ENCODE data around the gene ADGRG2.
"Not testable (repeated sequence)": the region's sequence is repeated elsewhere in the genome, so short reads cannot be mapped to it uniquely, and the experiment has no call there.

Gene ADGRG2

GRCh38 chrX:19086102-19086772 lies 36.0 kb downstream of the ADGRG2 start:
- no peak for ATAC-seq

- ATAC-seq = no peak
Observed at GRCh38 chrX:19085666-19086065, 36.6 kb downstream of the ADGRG2 start.

DNA sequence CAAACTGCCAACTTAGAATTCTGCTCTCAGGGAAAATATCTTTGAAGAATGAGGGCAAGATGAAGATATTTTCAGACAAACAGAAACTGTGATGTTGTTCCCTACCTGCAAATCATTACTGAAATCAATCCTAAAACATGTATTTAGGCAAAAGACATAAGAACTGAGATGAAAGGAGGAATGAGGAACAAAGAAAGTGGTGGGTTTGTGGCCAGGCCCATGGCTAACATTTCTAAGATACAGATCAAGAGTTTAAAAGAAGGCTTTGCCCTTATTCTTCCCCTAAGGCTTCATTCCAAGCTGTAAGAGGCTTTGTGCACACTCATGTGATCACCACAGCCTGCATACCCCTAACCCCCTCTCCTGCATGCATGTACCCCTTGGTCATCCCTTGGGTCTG lies 46.5 kb downstream of the ADGRG2 start:
- ATAC-seq = no peak

- no peak for ATAC-seq
Observed at GRCh38 chrX:19072372-19072771, 49.9 kb downstream of the ADGRG2 start.

DNA sequence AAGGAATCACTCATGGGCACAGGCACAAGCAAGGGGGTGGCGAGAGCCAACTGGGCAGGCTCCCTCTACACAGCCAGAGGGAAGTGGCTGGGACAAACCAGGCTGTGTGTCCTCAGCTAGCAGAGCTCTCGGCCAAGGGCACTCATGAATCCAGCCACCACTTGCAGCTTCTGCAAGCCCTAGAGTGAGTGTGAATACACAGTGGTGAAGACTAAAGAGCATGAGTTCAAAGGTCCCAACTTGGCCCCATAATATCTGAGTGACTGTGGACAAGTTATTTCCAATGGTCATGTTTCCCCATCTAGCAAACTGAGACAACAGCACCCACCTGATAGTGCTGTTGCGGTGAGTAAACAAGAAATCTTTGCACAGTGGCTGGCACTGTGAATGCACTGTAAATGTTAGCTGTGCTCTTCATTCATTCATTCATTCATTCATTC lies 51.7 kb downstream of the ADGRG2 start:
- ATAC-seq = no peak

DNA sequence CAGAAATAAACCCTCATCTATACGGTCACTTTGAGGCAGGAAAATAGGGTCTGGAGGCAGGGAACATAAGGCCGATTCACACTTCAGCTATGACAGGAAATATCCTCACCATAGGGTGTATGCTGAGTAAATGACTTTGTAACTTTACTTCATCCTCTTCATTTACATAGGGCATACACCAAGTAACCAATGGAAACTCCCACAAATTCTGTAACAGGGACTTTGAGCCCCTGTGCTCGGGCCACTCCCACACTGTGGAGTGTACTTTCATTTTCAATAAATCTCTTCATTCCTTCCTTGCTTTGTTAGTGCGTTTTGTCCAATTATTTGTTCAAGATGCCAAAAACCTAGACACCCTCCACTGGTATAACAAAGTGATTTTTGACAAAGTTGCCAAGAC lies 55.3 kb downstream of the ADGRG2 start:
- not testable (repeated sequence) for ATAC-seq

GRCh38 chrX:19065535-19065934 lies 56.7 kb downstream of the ADGRG2 start:
- no peak for ATAC-seq

- ATAC-seq = no peak
Observed at GRCh38 chrX:19064175-19064574, 58.1 kb downstream of the ADGRG2 start.

DNA sequence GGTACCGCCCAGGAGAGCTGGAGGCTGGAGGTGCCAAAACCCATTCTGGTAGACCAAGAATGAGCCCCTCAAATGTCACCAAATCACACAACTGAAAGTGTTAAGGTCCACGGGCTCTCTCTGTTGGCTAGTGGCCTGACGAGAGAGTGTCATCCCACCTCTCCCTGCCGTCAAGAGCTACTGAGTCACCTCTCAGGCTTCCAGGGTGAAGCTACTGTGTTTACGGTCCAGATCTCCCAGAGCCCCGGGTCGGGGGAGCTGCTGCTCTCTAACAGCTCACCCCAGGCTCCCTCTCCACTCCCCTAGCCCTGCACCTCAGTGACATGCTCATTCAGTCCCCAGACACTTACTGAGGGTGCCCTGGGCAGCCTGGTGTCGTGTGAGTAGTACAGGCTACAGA lies 59.2 kb downstream of the ADGRG2 start:
- no peak for ATAC-seq

GRCh38 chrX:19059067-19059466 lies 63.2 kb downstream of the ADGRG2 start:
- ATAC-seq = no peak

- no peak for ATAC-seq
Observed at GRCh38 chrX:19057856-19058255, 64.4 kb downstream of the ADGRG2 start.

- no peak for ATAC-seq
Observed at GRCh38 chrX:19049110-19049509, 73.2 kb downstream of the ADGRG2 start.

DNA sequence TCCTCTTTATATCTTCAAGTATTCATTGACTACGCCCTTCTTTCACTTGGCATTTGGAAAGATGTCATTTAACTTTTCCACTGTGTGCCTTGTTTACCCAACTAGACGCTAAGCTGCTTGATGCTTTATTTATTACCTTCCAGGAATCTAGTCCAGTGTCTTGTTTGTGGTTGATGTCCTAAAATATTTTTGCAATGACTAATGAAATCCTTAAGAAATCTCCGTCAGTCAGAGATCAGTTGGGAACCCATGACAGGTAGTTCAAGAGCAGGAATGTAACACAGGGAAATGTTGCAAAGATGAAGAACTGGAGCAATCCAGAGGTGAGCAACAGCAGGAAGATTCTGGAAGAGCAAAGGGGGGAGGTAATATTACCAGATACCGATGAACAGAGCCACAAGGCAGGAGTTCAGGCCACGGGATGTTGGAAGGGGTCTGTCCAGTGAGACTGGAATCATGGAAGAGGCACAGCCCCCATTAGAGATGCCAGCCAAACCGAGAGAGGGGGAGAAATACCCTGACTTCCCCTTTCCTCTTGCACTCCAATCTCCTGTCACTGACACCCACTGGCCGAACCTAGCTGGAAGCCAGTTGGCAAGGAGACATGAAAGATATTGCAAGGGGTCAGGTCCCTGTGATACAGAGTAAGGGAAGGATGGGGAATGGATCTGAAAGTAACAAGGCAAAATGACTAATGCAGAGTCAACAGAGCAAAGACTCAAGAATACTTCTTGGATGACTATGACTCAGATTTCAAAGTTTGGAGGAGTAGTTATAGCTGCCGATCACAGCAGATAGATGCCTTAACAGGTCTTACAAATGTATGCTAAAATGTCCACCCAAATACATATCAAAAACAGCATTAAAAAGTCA lies 75.7 kb downstream of the ADGRG2 start:
- no peak for ATAC-seq

DNA sequence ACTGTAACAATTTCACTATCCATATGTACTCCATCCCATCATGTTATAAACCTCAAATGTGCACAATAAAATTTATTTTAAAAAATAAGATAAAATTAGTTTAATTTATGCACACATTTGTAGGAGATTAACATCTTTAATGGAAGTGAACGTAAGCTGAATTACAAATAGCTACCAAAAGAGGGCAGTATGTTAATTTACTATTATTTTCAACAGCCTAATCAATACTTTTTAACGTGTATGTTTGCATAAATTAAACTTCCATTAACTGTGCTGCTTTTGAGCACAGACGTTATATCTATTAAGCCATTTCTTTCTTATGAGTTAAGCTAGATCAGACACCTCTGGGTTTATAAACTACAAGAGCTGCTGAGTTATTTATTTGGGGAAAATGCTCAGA lies 81.9 kb downstream of the ADGRG2 start:
- no peak for ATAC-seq

- no peak for ATAC-seq
Observed at GRCh38 chrX:19034025-19034424, 88.2 kb downstream of the ADGRG2 start.

- ATAC-seq = no peak
Observed at GRCh38 chrX:19030805-19031204, 91.5 kb downstream of the ADGRG2 start.

DNA sequence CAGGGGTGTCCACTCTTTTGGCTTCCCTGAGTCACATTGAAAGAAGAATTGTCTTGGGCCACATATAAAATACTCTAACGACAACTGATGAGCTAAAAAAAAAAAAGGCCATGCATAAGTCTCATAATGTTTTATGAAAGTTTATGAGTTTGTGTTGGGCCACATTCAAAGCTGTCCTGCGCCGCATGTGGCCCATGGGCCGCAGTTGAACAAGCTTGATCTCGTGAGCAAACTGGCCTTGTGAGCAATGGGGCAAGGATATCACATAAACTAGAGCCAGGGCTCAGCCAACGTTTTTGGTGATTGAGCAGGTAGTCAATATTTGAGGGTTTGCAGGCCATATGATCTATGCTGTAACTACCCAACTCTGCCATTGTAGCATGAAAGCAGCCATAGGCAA lies 93.7 kb downstream of the ADGRG2 start:
- no peak for ATAC-seq

- no peak for ATAC-seq
Observed at GRCh38 chrX:19024366-19024765, 97.9 kb downstream of the ADGRG2 start.

- ATAC-seq = no peak
Observed at GRCh38 chrX:19019996-19020395, 102.3 kb downstream of the ADGRG2 start.

DNA sequence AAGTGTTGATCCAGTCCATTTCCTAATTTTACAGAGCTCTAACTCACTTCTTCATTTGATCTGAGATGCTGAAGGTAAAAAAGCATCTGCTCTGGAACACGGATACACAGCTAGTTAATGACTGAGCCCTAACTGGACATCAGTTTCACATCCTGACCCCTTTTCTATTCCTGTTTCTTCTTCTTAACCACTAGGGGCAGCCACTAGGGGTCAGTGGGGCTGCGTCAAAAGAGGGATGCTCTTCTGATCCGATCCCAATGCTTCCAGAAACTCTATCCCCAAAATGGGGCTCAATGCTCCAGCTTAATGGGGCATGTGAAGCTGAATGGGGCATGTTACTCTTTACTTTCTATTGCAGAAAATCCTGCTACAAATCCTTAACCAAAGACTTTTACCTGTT lies 105.0 kb downstream of the ADGRG2 start:
- no peak for ATAC-seq

DNA sequence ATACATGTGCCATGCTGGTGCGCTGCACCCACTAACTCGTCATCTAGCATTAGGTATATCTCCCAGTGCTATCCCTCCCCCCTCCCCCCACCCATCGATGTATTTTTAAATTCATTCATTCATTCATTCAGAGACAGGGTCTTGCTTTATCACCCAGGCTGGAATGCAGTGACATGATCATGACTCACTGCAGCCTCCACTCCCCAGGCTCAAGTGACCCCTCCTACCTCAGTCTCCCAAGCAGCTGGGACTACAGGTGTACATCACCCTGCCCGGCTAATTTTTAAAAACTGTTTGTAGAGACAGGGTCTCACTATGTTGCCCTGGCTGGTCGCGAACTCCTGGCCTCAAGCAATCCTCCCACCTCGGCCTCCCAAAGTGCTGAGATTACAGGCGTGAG lies 105.7 kb downstream of the ADGRG2 start:
- ATAC-seq = not testable (repeated sequence)

DNA sequence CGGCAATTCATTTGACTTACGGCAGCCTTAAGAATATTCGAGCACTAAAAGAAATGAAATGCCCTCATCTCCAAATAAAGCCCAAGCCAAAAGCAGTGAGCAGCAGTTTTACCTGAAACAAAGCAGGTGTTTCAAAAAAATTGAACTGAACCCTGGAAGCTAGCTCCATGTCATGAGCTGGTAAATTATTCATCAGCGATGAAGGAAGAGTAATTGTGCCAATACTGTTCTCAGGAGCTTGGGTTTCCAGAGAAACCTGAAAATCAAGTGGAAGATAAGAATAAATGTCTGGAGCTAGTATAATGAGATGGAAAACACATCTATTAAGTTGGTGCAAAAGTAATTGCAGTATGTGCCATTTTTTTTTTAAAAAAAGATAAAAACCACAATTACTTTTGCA lies 114.4 kb downstream of the ADGRG2 start:
- ATAC-seq = no peak

DNA sequence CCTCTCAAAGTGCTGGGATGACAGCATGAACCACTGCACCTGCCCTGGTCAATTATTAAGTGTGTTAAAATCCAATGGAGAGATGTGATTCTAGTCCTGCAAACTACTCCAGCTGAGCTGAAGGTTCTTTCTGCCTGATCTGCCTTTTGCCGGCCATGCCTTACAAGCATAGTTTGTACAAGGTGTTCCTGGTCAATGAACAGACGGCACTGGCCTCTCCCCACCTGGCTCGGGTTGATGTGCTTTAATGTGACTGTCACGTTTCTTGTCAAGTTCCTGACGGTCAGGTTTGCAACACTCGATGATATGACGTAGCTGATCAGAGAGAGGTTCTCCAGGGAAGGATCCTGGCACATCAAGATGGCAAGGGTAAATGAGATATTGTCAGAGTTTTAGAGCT lies 115.3 kb downstream of the ADGRG2 start:
- ATAC-seq = no peak

DNA sequence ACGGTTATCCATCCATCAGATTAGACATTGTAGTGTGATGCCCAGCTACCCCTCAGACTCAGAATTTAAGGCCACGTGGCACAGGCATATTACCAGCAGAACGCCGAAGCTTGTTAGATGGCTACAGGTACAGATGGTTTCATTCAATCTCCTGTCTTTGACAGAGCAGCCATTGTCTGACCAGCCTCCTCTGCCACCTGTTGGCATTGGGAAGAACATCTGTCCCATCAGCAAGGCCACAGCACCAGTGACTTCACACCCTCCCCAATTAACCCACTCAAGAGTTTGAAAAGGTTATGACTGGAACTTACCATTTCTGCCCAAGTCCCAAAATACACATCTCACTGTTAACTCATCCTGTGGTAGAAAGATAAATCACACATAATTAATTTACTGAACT lies 116.4 kb downstream of the ADGRG2 start:
- no peak for ATAC-seq

Measured in activated CD4-positive, CD25-positive, alpha-beta regulatory T cell treated with anti-CD3 and anti-CD28 coated beads, Interleukin-2, amount 50 U/mL, for 24 hours (primary cell).